Tibial nerve (tissue), 4 donors: ENCODE results near the gene RBM38. TPM values are rescaled to one million over a fixed set of nuclear protein-coding genes. Genes with fewer than 3 reads are reported as not detected.

Source experiments
- DNase-seq, 2 donors: peaks; one replicate each; pipeline ENCODE4 v3.0.0-alpha.2; 2019; ENCODE audit warnings: low spot score in 2 of 2
- H3K27ac ChIP-seq, 4 donors: fragments of 200-600 bp; sonication (generic) in 3 of 4; one replicate each; pipeline ENCODE4 v1.5.1; 2017 to 2019; ENCODE audit warnings: mild to moderate bottlenecking in 1 of 4
- H3K27me3 ChIP-seq, 2 donors: fragments of 200-600 bp; sonication (generic) in 1 of 2; one replicate each; pipeline versions ENCODE4 v1.5.1 to v1.6.0; 2017 to 2019
- H3K36me3 ChIP-seq, 3 donors: fragments of 200-600 bp; sonication (generic); one replicate each; pipeline ENCODE4 v1.5.1; 2018 to 2019
- H3K4me1 ChIP-seq, 4 donors: fragments of 200-600 bp; sonication (generic) in 3 of 4; one replicate each; pipeline ENCODE4 v1.5.1; 2017 to 2019
- H3K4me3 ChIP-seq, 4 donors: fragments of 200-600 bp; sonication (generic) in 3 of 4; one replicate each; pipeline ENCODE4 v1.5.1; 2017 to 2019; ENCODE audit warnings: mild to moderate bottlenecking in 1 of 4, moderate library complexity in 1 of 4
- H3K9me3 ChIP-seq, 4 donors: fragments of 200-600 bp; sonication (generic) in 3 of 4; one replicate each; pipeline ENCODE4 v1.5.1; 2017 to 2019
- EP300 ChIP-seq, 2 donors: sonication (generic); formaldehyde crosslinking; IDR thresholded peaks; one replicate each; pipeline ENCODE4 v1.6.1; 2017; ENCODE audit warnings: antibody characterized with exemption in 2 of 2, mild to moderate bottlenecking in 1 of 2
- POLR2A ChIP-seq, 2 donors: fragments of 450-650 bp; IDR thresholded peaks; one replicate each; pipeline ENCODE4 v1.6.1; 2017; ENCODE audit warnings: antibody characterized with exemption in 2 of 2, mild to moderate bottlenecking in 2 of 2, moderate library complexity in 2 of 2
- WGBS, 2 donors: methylation state at CpG; one replicate each; pipeline ENCODE4 v1.1.5; 2018; 5-methylcytosine and 5-hydroxymethylcytosine counted together
- total RNA-seq, 4 donors: library from RNA; depleted of rRNA; stranded (reverse); fragments of >200 nt; gene quantifications; one replicate each; pipeline ENCODE4 v1.1.0, GENCODE V29; 2016
- TF ChIP-seq, protein P1 (sequence below), 5 experiments: fragments of 200-600 bp in 3 of 5; fragments of 450-650 bp in 2 of 5; sonication (generic) in 3 of 5; IDR thresholded peaks; one replicate each; pipeline ENCODE4 v1.5.1; 2016 to 2019; ENCODE audit warnings: antibody characterized with exemption in 5 of 5, mild to moderate bottlenecking in 3 of 5, moderate library complexity in 2 of 5

Gene RBM38
- total RNA-seq, 4 donors from 2014 or later: 4.8 to 14.4 (median 5.8) TPM

DNA sequence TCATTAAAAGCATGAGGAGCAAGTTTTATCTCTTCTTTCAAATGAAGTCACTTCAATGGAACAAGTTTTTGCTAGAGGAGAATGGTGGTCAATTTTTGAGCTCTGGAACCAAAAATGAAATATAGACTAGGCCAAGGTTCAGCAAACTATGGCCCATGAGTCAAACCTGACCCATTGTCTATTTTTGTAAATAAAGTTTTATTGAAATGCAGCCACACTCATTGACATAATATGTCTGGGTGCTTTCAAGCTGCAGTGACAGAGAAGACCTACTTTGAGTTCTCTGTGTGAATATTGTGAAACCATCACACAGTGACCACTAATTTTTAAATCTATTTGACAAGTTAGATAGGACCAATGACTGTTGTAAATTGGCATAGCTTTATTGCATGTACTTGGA is 26.7 kb upstream of the RBM38 start:
- no peak overlapping the region for H3K4me3 ChIP-seq
- TF ChIP-seq EP300 (IDR thresholded peaks at IDR 0.05): no peak
- TF ChIP-seq, protein P1, sequence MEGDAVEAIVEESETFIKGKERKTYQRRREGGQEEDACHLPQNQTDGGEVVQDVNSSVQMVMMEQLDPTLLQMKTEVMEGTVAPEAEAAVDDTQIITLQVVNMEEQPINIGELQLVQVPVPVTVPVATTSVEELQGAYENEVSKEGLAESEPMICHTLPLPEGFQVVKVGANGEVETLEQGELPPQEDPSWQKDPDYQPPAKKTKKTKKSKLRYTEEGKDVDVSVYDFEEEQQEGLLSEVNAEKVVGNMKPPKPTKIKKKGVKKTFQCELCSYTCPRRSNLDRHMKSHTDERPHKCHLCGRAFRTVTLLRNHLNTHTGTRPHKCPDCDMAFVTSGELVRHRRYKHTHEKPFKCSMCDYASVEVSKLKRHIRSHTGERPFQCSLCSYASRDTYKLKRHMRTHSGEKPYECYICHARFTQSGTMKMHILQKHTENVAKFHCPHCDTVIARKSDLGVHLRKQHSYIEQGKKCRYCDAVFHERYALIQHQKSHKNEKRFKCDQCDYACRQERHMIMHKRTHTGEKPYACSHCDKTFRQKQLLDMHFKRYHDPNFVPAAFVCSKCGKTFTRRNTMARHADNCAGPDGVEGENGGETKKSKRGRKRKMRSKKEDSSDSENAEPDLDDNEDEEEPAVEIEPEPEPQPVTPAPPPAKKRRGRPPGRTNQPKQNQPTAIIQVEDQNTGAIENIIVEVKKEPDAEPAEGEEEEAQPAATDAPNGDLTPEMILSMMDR (IDR thresholded peaks at IDR 0.05): no peak
- TF ChIP-seq POLR2A (IDR thresholded peaks at IDR 0.05): no peak

DNA sequence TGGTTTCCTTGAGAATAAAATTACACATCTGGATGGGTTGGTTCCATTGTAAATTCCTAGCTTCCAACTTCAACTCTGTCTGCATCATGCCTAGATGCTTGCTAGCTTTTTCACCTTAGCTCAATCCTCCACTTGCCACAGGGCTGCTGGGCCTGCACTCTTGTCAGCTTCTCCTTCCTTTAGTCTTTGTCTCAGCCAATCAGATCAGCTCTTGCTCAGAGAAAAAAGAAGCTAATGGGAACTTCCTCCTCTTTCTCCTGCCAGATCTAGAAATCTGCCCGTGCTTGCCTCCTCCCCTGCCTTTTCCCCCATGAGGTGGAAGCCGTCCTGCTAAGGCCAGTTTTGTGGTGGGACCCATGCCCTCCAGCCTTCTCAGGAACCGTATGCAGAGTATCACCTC is 21.6 kb upstream of the RBM38 start:
- 65 to 66% methylated on average over 3 of the region's 3 CpGs for WGBS, 2 donors
- no peak overlapping the region for H3K4me3 ChIP-seq
- DNase-seq: no peak
- no peak overlapping the region for H3K27ac ChIP-seq
- H3K36me3 ChIP-seq: peaks cover 7 to 96% (median 39%) of the 10 kb centered on the region in 3 donors
- H3K27me3 ChIP-seq: no peaks in the 10 kb centered on the region
- TF ChIP-seq EP300 (IDR thresholded peaks at IDR 0.05) (no peak), POLR2A (IDR thresholded peaks at IDR 0.05) (no peak)
- TF ChIP-seq, protein P1 (IDR thresholded peaks at IDR 0.05): no peak
- H3K9me3 ChIP-seq: no peaks in the 10 kb centered on the region
- peaks cover 0 to 4% (median 0%) of the 10 kb centered on the region in 4 donors for H3K4me1 ChIP-seq

More for the DNA sequence above, 26.7 kb upstream of the RBM38 start:
- H3K27me3 ChIP-seq: no peaks in the 10 kb centered on the region
- DNase-seq: no peak
- no peak overlapping the region for H3K27ac ChIP-seq
- H3K4me1 ChIP-seq: no peaks in the 10 kb centered on the region
- peaks cover 5 to 45% (median 22%) of the 10 kb centered on the region in 3 donors for H3K36me3 ChIP-seq
- no peaks in the 10 kb centered on the region for H3K9me3 ChIP-seq

DNA sequence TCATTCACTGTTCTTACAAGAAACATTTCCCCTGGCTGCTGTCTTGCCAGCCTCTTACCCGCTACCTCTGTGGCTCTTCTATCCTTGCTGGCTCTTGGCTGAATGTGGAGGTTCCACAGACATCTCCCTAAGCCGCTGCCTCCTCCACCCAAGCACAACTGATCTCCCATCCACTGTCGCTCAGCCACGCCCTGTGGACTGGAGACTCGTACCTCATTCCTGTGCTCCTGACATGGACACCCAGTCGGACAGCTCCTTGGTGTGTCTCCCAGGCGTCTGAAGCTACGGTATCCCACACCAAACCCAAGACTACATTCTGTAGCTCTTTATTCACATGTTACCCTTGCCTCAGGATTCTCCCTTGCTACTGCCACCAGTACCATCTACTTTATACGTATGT is 20.9 kb upstream of the RBM38 start:
- Histone ChIP-seq H3K4me1 (peaks cover 0 to 5% (median 0%) of the 10 kb centered on the region in 4 donors), H3K27me3 (no peaks in the 10 kb centered on the region), H3K36me3 (peaks cover 7 to 100% (median 39%) of the 10 kb centered on the region in 3 donors), H3K4me3 (no peak overlapping the region), H3K27ac (no peak overlapping the region), H3K9me3 (no peaks in the 10 kb centered on the region)
- no peak for DNase-seq
- no peak for TF ChIP-seq EP300 (IDR thresholded peaks at IDR 0.05)
- no peak for TF ChIP-seq POLR2A (IDR thresholded peaks at IDR 0.05)
- WGBS, 2 donors: 88 to 96% methylated on average over 9 of the region's 9 CpGs

DNA sequence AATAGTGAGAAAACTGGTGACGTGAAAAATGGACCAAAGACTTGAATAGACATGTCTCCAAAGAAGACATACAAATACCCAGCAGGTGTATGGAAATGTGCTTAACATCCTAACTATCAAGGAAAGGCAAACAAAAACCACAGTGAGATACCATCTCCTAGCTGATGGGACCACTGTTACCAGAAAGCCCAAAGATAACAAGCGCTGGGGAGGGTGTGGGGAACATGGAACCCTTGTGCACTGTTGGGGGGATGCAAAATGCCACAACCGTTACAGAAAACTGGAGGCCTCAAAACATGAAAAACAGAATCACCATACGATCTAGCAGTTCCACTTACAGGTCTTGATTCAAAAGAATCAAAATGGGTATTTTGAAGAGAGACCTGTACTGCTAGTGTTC is 19.8 kb upstream of the RBM38 start:
- 85 to 92% methylated on average over 4 of the region's 4 CpGs for WGBS, 2 donors

DNA sequence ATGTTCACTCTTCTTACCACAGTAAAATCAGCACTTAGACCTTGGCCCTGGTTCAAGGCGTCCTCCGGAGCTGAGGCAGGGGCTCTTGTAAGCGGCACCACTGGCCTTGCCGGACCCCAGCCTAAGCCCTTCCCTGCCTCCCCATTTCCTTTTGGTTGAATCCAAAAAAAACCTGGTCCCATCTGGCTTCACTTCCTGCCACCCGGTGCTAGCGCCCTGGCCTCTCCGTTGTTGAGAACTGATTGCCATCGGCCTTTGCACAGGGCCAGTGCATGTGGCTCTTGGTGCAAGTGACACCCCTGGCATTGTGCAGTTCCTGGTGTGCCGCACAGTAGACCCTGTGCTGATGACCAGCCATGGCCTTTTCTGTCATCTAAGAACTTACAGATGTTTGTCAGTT is 19.0 kb upstream of the RBM38 start:
- H3K4me3 ChIP-seq: no peak overlapping the region
- TF ChIP-seq EP300 (IDR thresholded peaks at IDR 0.05): no peak
- no peak for TF ChIP-seq POLR2A (IDR thresholded peaks at IDR 0.05)
- TF ChIP-seq, protein P1 (IDR thresholded peaks at IDR 0.05): no peak
- no peaks in the 10 kb centered on the region for H3K27me3 ChIP-seq
- H3K27ac ChIP-seq: no peak overlapping the region
- H3K36me3 ChIP-seq: peaks cover 3 to 100% (median 37%) of the 10 kb centered on the region in 3 donors
- 82 to 88% methylated on average over 9 of the region's 9 CpGs for WGBS, 2 donors
- H3K9me3 ChIP-seq: no peaks in the 10 kb centered on the region
- H3K4me1 ChIP-seq: peaks cover 0 to 5% (median 0%) of the 10 kb centered on the region in 4 donors
- DNase-seq: no peak

More for the DNA sequence above, 19.8 kb upstream of the RBM38 start:
- Histone ChIP-seq H3K27me3 (no peaks in the 10 kb centered on the region), H3K9me3 (no peaks in the 10 kb centered on the region), H3K4me1 (peaks cover 0 to 5% (median 0%) of the 10 kb centered on the region in 4 donors), H3K36me3 (peaks cover 3 to 100% (median 39%) of the 10 kb centered on the region in 3 donors), H3K27ac (no peak overlapping the region), H3K4me3 (no peak overlapping the region)
- no peak for DNase-seq
- TF ChIP-seq EP300 (IDR thresholded peaks at IDR 0.05) (no peak), POLR2A (IDR thresholded peaks at IDR 0.05) (no peak)

DNA sequence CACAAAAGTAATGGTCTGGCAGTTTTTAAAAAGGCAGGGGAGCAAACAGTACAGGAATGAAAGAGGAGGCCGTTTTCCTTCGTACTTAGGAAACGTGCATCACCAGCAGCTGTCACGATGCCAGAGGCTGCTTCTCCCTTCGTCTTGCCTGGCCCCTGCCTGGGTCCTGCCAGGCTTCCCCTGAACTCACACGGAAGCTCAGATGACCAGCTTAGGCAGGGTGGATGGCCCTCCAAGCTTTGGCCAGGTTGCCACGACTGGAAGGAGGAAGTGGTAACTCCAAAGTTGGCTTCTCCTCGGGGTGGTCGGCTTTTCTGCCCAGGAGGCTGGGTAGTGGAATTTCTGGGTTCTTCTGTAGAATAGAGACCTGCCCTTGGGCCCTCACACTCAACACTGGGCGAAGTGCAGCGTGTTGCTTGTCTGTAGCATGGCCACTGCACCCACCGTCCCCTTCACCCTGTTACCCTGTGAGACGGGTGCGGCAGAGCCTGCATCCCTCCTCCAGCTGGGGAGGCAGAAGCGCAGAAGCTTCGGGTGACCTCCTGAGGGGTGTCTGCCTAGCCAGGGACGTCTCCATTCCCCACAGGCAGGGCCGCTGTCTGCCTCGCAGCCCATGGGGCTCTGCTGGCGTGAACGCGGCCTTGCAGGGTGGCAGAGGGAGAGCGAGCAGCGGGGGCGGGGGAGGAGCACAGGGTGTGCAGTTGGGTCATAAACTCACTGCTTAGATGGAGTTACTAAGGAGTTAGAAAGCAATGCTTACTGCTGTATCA is 18.4 kb upstream of the RBM38 start:
- Histone ChIP-seq H3K27me3 (no peaks in the 10 kb centered on the region), H3K36me3 (peaks cover 3 to 100% (median 39%) of the 10 kb centered on the region in 3 donors), H3K27ac (no peak overlapping the region), H3K4me3 (no peak overlapping the region), H3K9me3 (no peaks in the 10 kb centered on the region), H3K4me1 (peaks cover 0 to 5% (median 0%) of the 10 kb centered on the region in 4 donors)
- TF ChIP-seq, protein P1 (IDR thresholded peaks at IDR 0.05): no peak
- TF ChIP-seq EP300 (IDR thresholded peaks at IDR 0.05): no peak
- TF ChIP-seq POLR2A (IDR thresholded peaks at IDR 0.05): no peak
- WGBS, 2 donors: 83 to 88% methylated on average over 24 to 25 of the region's 25 CpGs
- DNase-seq: no peak
